Measurements from ENCODE around the gene DCANP1. TPM values are rescaled to one million over a fixed set of nuclear protein-coding genes. Genes with fewer than 3 reads are reported as not detected.

DCANP1 gene
- total RNA-seq, 2 donors from 2014 or later, result not detected

- DNase-seq, result no peak
- no peak overlapping the region for H3K4me3 ChIP-seq
- intact Hi-C loops (cut with DNase I), result no loop called here
Observed at GRCh38 chr5:135446615-135447014, 533 bp downstream of the DCANP1 start.

GRCh38 chr5:135446206-135446605 lies 942 bp downstream of the DCANP1 start:
- no peak overlapping the region for H3K9ac ChIP-seq (ENCODE audit: low read depth in 2 of 2, low read length in 2 of 2)
- no peaks in the 10 kb centered on the region for H3K4me1 ChIP-seq
- no peaks in the 10 kb centered on the region for H3K9me3 ChIP-seq
- DNase-seq, result no peak
- intact Hi-C loops (cut with DNase I), result no loop called here
- no peaks in the 10 kb centered on the region for H3K36me3 ChIP-seq
- no peak overlapping the region for H3K4me3 ChIP-seq
- H3K27ac ChIP-seq, result no peak overlapping the region
- no peaks in the 10 kb centered on the region for H3K27me3 ChIP-seq
- TF ChIP-seq, protein P1, sequence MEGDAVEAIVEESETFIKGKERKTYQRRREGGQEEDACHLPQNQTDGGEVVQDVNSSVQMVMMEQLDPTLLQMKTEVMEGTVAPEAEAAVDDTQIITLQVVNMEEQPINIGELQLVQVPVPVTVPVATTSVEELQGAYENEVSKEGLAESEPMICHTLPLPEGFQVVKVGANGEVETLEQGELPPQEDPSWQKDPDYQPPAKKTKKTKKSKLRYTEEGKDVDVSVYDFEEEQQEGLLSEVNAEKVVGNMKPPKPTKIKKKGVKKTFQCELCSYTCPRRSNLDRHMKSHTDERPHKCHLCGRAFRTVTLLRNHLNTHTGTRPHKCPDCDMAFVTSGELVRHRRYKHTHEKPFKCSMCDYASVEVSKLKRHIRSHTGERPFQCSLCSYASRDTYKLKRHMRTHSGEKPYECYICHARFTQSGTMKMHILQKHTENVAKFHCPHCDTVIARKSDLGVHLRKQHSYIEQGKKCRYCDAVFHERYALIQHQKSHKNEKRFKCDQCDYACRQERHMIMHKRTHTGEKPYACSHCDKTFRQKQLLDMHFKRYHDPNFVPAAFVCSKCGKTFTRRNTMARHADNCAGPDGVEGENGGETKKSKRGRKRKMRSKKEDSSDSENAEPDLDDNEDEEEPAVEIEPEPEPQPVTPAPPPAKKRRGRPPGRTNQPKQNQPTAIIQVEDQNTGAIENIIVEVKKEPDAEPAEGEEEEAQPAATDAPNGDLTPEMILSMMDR (IDR thresholded peaks at IDR 0.05), result no peak

More at GRCh38 chr5:135446615-135447014, 533 bp downstream of the DCANP1 start:
- H3K36me3 ChIP-seq, result no peaks in the 10 kb centered on the region
- H3K27ac ChIP-seq, result no peak overlapping the region
- no peaks in the 10 kb centered on the region for H3K27me3 ChIP-seq
- TF ChIP-seq, protein P1 (IDR thresholded peaks at IDR 0.05), result no peak
- no peak overlapping the region for H3K9ac ChIP-seq (ENCODE audit: low read depth in 2 of 2, low read length in 2 of 2)
- H3K9me3 ChIP-seq, result no peaks in the 10 kb centered on the region
- no peaks in the 10 kb centered on the region for H3K4me1 ChIP-seq

DNA sequence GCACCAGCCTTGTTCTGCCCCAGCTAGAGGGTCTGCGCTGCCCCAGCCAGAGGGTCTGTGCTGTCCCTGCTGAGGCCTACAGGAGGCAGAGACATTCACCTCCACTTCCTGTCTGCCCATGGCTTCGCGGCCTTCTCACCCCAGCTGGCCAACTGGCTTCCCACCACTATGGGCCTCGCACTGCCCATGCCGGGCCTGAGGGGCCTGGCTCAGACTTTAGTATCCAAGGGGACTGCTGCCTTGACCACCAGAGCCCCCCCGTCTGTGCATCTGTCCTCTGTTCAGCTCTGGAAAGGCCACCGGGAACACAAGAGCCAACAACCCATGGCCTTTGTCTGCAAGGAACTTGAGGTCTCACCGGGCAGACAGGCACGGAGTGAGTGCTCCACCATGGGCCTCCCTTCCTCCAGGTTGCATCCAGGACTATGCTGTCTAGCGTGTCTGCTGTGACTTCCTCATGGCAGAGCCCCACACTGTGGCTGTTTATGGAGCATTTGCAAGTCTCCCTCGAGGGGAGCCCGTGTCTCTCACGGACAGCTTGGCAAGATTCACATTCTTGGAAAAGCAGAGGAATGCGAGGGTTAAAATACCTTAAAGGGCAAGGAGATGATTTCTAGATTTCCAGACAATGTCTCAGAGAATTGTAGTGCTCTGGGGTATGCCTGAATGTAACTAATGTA lies 1.7 kb downstream of the DCANP1 start:
- Histone ChIP-seq H3K4me3 (no peak overlapping the region), H3K27ac (no peak overlapping the region), H3K27me3 (no peaks in the 10 kb centered on the region), H3K9ac (ENCODE audit: low read depth in 2 of 2, low read length in 2 of 2) (no peak overlapping the region), H3K4me1 (no peaks in the 10 kb centered on the region), H3K9me3 (no peaks in the 10 kb centered on the region), H3K36me3 (no peaks in the 10 kb centered on the region)
- DNase-seq, result no peak
- TF ChIP-seq, protein P1 (IDR thresholded peaks at IDR 0.05), result no peak
- intact Hi-C loops (cut with DNase I), result no loop called here

DNA sequence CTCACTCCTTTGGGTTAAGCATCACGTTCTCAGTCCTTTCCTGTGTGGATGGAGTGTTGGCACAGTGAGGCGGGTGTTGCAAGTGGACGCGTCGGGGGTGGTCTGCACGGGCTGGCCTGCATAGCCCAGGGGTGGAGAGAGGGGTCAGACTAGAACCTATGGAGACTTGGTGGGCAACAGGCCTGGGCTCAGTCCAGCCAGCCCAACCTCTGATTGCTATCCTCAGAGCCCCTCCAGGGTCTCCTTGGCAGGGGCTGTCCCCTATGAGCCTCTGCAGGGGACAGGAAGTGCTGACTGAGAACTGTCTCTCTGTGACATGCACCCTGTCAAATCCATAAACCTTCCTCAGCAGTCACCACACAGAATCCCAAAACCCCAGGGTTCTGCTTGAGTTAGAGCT lies 2.3 kb downstream of the DCANP1 start:
- no peaks in the 10 kb centered on the region for H3K27me3 ChIP-seq
- H3K36me3 ChIP-seq, result no peaks in the 10 kb centered on the region
- TF ChIP-seq, protein P1 (IDR thresholded peaks at IDR 0.05), result no peak
- H3K4me1 ChIP-seq, result no peaks in the 10 kb centered on the region
- no peaks in the 10 kb centered on the region for H3K9me3 ChIP-seq
- H3K4me3 ChIP-seq, result no peak overlapping the region
- intact Hi-C loops (cut with DNase I), result no loop called here
- no peak overlapping the region for H3K27ac ChIP-seq
- H3K9ac ChIP-seq (ENCODE audit: low read depth in 2 of 2, low read length in 2 of 2), result no peak overlapping the region
- DNase-seq, result no peak

DNA sequence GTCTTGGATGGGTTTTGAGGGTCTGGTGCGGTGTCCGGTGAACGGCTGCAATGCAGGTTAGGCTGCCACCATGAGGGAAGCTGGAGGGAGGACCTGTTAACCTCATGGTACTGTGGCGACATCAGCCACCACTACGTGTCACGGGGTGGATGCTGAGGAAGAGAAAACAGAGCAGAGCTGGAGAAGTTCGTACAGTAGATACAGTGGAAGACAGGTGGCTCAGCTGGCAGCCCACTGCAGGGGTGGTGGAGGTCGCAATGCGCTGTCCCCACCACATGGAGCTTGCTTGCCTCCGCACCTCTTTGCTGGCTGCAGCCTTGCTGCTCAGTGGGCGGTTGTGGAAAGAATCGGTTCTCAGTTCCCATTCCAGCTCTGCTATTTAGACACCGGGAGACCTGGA lies 2.8 kb downstream of the DCANP1 start:
- Histone ChIP-seq H3K9me3 (no peaks in the 10 kb centered on the region), H3K27ac (no peak overlapping the region), H3K9ac (ENCODE audit: low read depth in 2 of 2, low read length in 2 of 2) (no peak overlapping the region), H3K4me1 (no peaks in the 10 kb centered on the region), H3K27me3 (no peaks in the 10 kb centered on the region), H3K4me3 (no peak overlapping the region), H3K36me3 (no peaks in the 10 kb centered on the region)
- intact Hi-C loops (cut with DNase I), result no loop called here
- TF ChIP-seq, protein P1 (IDR thresholded peaks at IDR 0.05), result no peak
- DNase-seq, result no peak

All from colonic mucosa (tissue), 4 donors.